Measurements from ENCODE around the gene USP47. TPM values are rescaled to one million over a fixed set of nuclear protein-coding genes. Genes with fewer than 3 reads are reported as not detected.

Gene USP47
- total and polyA plus RNA-seq, 5 donors = 35.3 to 57.3 (median 52.5) TPM

DNA sequence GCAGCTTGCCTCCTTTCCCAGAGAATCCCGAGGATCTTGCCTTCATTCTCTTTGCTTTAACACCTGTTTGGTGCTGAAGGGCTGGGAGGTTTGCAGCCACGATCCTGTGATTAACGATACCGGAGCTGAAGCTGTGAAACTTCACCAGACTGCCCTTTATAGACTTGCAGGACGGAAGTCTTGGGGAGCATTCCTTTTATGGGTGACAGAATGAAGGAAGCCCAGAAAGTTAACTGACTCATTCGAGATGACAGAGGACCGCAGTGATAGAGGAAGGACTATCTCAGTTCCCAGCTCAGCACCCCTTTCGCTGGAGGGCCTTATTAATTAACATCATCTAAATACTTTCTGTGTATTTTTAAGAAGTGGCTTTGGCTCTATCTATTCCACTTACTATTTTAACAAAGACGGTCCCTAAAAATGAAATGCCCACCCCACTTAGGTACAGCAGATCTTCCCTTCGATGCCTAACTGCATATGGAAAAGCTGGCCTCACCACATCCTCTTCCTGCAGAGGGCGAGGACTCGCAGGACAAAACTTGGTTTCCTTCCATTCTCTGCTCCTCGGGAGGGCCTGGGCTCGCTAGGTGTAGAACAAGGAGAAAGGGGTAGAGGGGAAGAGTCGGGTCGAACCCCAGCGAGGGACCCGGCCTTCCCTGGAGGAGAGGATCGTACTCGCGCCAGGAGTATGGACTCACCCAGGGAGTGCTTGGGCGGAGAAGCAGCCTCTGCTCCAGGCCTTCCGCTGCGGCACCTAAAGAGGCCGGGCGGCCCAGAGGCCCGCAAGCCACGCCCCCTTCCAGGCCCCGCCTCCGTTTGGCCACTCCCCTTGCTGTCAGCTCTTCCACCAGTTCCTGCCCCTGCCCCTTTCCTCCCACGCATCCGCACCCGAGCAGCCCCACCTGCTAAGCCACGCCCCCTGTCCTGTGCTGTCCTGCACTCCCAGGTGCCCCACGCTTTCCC lies 30.7 kb upstream of the USP47 start:
- H3K27me3 ChIP-seq (ENCODE audit: control insufficient read depth, insufficient read depth) = no peaks in the 10 kb centered on the region
- H3K4me3 ChIP-seq (ENCODE audit: low read length) = no peak overlapping the region
- intact Hi-C loops (cut with DNase I) = no loop called here
- ATAC-seq (peak in 1 of 2 donors; percentile 39), DNase-seq (no peak)
- 80% methylated on average over 35 of the region's 35 CpGs for WGBS
- no peak overlapping the region for H3K27ac ChIP-seq (ENCODE audit: low read length)
- peaks cover 3% of the 10 kb centered on the region for H3K4me1 ChIP-seq (ENCODE audit: control insufficient read depth, insufficient read depth, low read length)
- no peaks in the 10 kb centered on the region for H3K9me3 ChIP-seq (ENCODE audit: control insufficient read depth, low read length)

DNA sequence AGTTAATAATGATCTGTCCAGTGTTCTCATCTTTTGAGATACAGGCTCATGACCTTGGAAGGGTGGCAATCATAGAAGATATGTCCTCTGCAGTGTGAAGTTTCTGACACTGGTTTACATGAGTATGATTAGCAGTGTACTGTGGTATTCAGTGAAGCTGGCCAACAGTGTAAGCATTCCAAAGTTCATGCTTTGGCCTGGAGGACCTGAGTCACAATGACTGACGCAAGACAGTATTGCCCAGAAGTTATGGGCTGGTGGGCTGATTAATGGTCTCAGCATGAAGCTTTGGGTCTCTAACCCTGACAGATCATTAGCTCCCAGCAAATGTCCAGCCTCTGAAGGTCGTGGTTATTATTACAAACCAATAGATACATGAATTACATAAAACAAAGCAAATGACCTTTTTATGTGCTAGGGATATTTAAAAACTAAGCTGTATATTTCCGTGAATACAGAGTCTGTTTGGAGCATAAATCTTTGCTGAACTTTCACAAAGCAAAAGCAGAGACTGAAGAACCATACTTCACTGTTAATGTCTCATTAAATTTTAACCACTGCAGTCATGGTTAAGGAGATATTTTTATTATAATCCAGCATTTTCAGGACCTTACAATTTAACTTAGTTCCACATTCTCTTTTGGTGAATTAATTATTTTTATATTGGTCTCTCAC lies 28.3 kb upstream of the USP47 start:
- peak; percentile 95 for ATAC-seq
- H3K4me3 ChIP-seq (ENCODE audit: low read length) = no peak overlapping the region
- intact Hi-C loops (cut with DNase I) = no loop called here
- no peak overlapping the region for H3K27ac ChIP-seq (ENCODE audit: low read length)
- H3K4me1 ChIP-seq (ENCODE audit: control insufficient read depth, insufficient read depth, low read length) = peaks cover 3% of the 10 kb centered on the region
- H3K9me3 ChIP-seq (ENCODE audit: control insufficient read depth, low read length) = no peaks in the 10 kb centered on the region
- DNase-seq = peak in 1 of 3 donors; percentile 42
- H3K27me3 ChIP-seq (ENCODE audit: control insufficient read depth, insufficient read depth) = no peaks in the 10 kb centered on the region
- 54% methylated on average over 3 of the region's 3 CpGs for WGBS

DNA sequence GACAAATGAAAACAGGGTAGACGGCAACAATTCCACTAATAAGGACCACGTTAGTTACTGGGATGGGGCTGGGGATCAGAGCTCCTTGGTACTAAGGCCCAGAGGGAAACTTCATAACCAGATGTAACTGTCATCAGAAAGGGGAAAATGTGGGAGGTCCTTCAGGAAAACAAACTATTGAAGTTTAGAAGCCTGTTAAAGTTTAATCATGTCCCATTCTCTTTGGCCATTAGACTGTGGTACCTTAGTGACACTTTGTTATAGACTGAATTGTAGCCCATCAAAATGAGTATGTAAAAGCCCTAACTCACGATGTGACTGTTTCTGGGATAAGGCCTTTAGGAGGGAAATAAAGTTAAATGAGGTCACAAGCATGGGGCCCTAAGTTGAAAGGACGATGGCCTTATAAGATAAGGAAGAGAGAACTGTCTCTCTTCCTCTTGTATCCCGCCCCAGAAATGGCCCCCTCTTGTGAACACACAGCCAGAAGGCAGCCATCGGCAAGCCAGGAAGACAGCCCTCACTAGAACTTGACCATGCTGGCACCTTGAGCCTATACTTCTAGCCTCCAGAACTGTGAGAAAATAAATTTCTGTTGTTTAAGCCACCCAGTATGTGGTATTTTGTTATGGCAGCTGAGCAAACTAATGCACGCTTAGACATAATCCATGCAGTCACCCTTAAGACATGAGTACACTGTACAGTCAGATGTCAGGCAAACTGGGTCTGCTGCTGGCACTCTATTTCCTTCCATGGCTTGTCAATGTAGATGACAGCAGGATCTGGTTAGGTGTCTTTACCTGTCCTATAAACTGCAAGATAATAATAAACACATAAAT lies 26.9 kb upstream of the USP47 start:
- ATAC-seq (no peak), DNase-seq (no peak)
- no peak overlapping the region for H3K27ac ChIP-seq (ENCODE audit: low read length)
- no peaks in the 10 kb centered on the region for H3K9me3 ChIP-seq (ENCODE audit: control insufficient read depth, low read length)
- intact Hi-C loops (cut with DNase I) = no loop called here
- no peaks in the 10 kb centered on the region for H3K27me3 ChIP-seq (ENCODE audit: control insufficient read depth, insufficient read depth)
- peaks cover 3% of the 10 kb centered on the region for H3K4me1 ChIP-seq (ENCODE audit: control insufficient read depth, insufficient read depth, low read length)
- WGBS = 88% methylated on average over 7 of the region's 7 CpGs
- H3K4me3 ChIP-seq (ENCODE audit: low read length) = no peak overlapping the region

DNA sequence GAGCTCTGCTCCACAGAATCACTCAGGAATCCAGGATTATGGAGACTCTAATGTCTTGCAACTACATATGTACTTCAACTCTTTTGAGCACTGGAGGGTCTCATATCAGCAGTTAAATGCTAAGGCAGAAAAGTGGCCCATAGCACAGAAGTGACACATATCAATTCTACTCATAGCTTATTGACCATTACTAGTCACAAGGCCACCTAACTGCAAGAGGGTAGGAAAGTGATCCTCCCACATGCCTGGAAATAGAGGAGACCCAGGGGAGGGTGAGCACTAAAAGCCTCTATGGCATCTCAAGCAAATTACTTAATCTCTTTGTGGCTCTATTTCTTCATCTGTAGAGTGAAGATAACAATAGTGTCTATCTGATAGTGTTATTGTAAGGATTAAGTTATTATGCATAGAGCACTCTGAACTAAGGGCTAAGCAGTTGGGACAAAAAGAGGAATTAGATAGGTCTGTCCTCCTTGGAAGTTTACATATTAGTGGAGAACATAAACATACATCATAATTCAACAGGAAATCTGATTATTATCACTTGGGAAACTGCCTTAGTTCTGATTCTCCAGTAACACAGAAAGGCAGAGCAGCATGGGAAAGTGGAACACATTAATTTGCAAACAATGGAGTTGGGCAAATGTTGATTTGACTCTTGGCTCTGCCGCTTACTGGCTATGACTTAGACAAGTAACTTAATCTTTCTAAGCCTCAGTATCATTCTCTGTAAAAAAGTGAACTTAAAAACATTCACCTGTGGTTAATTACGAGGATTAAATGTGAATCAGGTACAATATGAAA lies 25.1 kb upstream of the USP47 start:
- Histone ChIP-seq H3K27ac (ENCODE audit: low read length) (no peak overlapping the region), H3K9me3 (ENCODE audit: control insufficient read depth, low read length) (no peaks in the 10 kb centered on the region), H3K4me3 (ENCODE audit: low read length) (no peak overlapping the region), H3K4me1 (ENCODE audit: control insufficient read depth, insufficient read depth, low read length) (peaks cover 3% of the 10 kb centered on the region), H3K27me3 (ENCODE audit: control insufficient read depth, insufficient read depth) (no peaks in the 10 kb centered on the region)
- ATAC-seq (no peak), DNase-seq (no peak)
- intact Hi-C loops (cut with DNase I) = no loop called here
- WGBS = 64% methylated on average over 2 of the region's 2 CpGs

DNA sequence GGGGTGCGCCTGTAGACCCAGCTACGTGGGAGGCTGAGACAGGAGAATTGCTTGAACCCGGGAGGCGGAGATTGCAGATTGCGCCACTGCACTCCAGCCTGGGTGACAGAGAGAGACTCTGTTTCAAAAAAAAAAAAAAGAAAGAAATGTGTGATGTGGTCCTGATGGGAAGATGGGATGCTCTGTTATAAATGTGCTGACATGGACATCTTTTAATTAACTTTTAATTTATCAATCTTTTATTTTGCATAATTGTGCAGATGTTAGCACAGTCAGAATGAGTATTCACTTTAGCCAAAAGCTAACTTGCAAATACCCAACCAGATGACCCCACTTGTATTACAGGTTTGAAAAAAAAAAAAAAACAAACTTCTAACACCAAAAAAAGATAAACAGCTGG lies 23.8 kb upstream of the USP47 start:
- H3K4me1 ChIP-seq (ENCODE audit: control insufficient read depth, insufficient read depth, low read length) = peaks cover under 1% of the 10 kb centered on the region
- intact Hi-C loops (cut with DNase I) = no loop called here
- no peaks in the 10 kb centered on the region for H3K9me3 ChIP-seq (ENCODE audit: control insufficient read depth, low read length)
- H3K27ac ChIP-seq (ENCODE audit: low read length) = no peak overlapping the region
- no peak for ATAC-seq
- no peak overlapping the region for H3K4me3 ChIP-seq (ENCODE audit: low read length)
- no peak for DNase-seq
- no peaks in the 10 kb centered on the region for H3K27me3 ChIP-seq (ENCODE audit: control insufficient read depth, insufficient read depth)
- WGBS = 96% methylated on average over 5 of the region's 5 CpGs

DNA sequence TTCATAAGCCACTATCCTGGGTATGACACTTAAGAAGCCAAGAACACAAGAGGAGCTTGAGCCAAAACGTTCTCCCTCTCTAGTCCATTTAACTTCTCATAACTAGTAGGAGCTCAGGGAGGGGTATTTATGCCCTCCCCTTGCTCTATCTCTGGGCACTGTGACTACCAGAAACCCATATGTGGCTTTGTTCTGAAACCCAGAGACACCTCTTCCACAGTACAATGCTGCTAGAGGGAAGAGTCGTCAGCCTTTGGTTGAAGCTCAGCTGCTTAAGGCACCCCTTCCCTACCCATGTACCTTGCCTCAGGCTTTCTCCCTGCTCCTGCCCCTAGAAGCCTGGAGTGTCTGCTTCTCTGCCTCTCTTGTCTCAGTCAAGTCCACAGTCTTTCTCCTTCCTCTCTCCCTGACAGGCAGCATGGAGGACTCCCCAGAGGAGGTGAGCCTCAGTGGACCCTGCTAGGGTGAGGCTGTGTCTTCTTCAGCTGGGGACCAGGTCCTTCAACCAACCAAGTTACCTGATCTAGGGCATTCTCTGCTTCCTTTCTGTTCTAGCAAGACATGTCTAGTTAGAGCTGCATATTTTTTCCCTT lies 23.1 kb upstream of the USP47 start:
- WGBS = 78% methylated on average over 2 of the region's 2 CpGs
- no peak for DNase-seq
- no peak overlapping the region for H3K27ac ChIP-seq (ENCODE audit: low read length)
- no peaks in the 10 kb centered on the region for H3K4me1 ChIP-seq (ENCODE audit: control insufficient read depth, insufficient read depth, low read length)
- H3K4me3 ChIP-seq (ENCODE audit: low read length) = no peak overlapping the region
- H3K9me3 ChIP-seq (ENCODE audit: control insufficient read depth, low read length) = no peaks in the 10 kb centered on the region
- intact Hi-C loops (cut with DNase I) = no loop called here
- no peaks in the 10 kb centered on the region for H3K27me3 ChIP-seq (ENCODE audit: control insufficient read depth, insufficient read depth)
- ATAC-seq = peak in 1 of 2 donors; percentile 26

DNA sequence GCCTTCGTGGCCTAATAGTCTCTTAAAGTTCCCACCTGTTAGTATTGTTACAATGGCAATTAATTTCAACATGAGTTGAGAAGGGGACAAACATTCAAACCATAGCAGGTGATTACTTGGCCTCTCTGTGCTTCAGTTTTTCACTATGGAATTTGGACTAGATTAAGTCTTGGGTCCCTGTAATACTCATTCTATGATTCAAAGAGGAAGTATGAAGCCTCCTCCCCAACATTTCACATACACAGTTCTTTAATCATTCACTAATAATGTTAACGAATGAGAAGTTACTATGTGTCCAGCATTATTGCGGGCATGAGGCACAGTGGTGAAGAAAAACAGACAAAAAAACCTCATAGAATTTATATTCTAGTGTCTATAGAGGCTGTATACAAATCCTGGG lies 19.9 kb upstream of the USP47 start:
- 78% methylated on average over 3 of the region's 3 CpGs for WGBS
- Histone ChIP-seq H3K9me3 (ENCODE audit: control insufficient read depth, low read length) (no peaks in the 10 kb centered on the region), H3K27me3 (ENCODE audit: control insufficient read depth, insufficient read depth) (no peaks in the 10 kb centered on the region), H3K4me3 (ENCODE audit: low read length) (no peak overlapping the region), H3K4me1 (ENCODE audit: control insufficient read depth, insufficient read depth, low read length) (no peaks in the 10 kb centered on the region), H3K27ac (ENCODE audit: low read length) (no peak overlapping the region)
- ATAC-seq (no peak), DNase-seq (no peak)
- intact Hi-C loops (cut with DNase I) = no loop called here

DNA sequence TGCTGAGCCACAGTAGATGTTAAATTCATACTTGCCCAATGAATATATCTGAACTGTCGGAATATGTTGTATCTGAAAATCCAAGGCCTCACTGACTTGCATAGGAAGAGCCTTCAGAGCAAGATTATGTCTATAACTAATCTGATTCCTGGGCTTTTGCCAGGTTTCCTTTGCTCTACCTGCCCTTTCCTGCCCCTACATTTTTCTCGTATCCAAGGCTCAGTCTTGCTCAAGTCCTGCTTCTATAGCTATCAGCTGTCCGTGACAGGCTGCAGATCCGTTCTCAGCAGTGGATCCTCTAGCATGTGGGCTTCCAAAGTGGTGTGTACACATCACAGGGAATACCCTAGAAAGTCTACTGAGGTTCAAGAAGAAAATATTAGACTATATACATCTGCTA lies 18.8 kb upstream of the USP47 start:
- intact Hi-C loops (cut with DNase I) = no loop called here
- H3K27me3 ChIP-seq (ENCODE audit: control insufficient read depth, insufficient read depth) = no peaks in the 10 kb centered on the region
- ATAC-seq (no peak), DNase-seq (no peak)
- H3K4me3 ChIP-seq (ENCODE audit: low read length) = no peak overlapping the region
- H3K4me1 ChIP-seq (ENCODE audit: control insufficient read depth, insufficient read depth, low read length) = no peaks in the 10 kb centered on the region
- no peak overlapping the region for H3K27ac ChIP-seq (ENCODE audit: low read length)
- no peaks in the 10 kb centered on the region for H3K9me3 ChIP-seq (ENCODE audit: control insufficient read depth, low read length)
- WGBS = 59% methylated on average over 4 of the region's 4 CpGs

DNA sequence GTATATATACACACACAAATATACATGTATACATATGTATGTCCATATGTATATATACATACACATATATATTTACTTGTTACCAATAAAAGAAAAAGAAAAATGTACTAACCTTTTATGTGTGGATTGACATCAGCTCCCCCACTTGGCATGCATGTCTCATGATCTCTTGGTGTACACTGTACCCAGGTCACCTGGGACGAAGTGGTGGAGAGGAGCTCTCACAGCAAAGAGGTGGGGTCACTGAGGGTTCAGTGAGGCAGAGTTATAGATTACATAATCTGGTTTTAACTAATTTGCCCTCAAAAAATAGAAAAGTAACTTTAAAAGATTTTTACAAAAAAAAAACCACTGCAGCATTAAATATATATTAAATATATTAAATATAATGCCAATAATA lies 15.5 kb upstream of the USP47 start:
- Histone ChIP-seq H3K27me3 (ENCODE audit: control insufficient read depth, insufficient read depth) (no peaks in the 10 kb centered on the region), H3K4me3 (ENCODE audit: low read length) (no peak overlapping the region), H3K9me3 (ENCODE audit: control insufficient read depth, low read length) (no peaks in the 10 kb centered on the region), H3K4me1 (ENCODE audit: control insufficient read depth, insufficient read depth, low read length) (no peaks in the 10 kb centered on the region), H3K27ac (ENCODE audit: low read length) (no peak overlapping the region)
- no peak for DNase-seq
- WGBS = 93% methylated on average over 1 of the region's 1 CpG
- no peak for ATAC-seq
- intact Hi-C loops (cut with DNase I) = no loop called here

DNA sequence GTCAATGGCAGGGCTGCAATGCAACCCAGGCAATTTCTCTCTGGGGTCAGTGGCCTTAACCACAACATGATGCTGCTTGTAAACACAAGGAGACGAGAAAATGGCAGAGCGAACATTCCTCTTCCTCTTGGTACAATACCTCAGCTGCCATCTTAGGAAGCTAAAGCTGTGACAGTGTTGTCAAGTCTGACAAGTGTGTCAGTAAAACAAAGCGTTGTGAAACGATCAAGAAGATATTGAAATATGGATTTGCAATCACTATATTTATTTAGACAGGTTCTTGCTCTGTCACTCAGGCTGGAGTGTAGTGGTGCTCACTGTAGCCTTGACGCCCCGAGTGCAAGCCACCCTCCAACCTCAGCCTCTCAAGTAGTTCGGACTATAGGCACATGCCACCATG lies 14.5 kb upstream of the USP47 start:
- intact Hi-C loops (cut with DNase I) = no loop called here
- WGBS = 87% methylated on average over 7 of the region's 7 CpGs

More for the DNA sequence above, 14.5 kb upstream of the USP47 start:
- DNase-seq (no peak), ATAC-seq (no peak)
- H3K27me3 ChIP-seq (ENCODE audit: control insufficient read depth, insufficient read depth) = no peaks in the 10 kb centered on the region
- H3K27ac ChIP-seq (ENCODE audit: low read length) = no peak overlapping the region
- no peaks in the 10 kb centered on the region for H3K4me1 ChIP-seq (ENCODE audit: control insufficient read depth, insufficient read depth, low read length)
- no peak overlapping the region for H3K4me3 ChIP-seq (ENCODE audit: low read length)
- H3K9me3 ChIP-seq (ENCODE audit: control insufficient read depth, low read length) = no peaks in the 10 kb centered on the region

All from right cardiac atrium (tissue), 5 donors.